ENCODE measurements around the gene CNTNAP2.

DNA sequence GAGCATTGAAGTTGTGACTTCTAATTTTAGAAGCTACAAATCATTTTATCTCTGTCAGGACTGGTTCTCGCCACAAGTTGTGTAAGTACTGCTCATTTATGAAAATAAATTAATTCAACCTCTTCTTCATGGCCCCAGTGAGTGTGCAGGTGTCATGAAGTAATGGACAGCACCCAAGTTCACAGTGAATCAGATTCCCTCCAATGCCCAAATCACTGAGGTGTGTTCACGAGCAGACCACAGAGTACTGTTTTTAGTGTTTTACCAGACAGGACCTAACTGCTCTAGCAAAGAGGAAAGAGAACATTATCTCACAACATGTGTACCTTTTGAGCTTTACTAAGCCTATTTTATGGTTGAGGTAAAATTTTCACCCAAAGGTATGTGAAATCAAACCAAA is 980.0 kb downstream of the CNTNAP2 start:
- TF ChIP-seq, protein P1, sequence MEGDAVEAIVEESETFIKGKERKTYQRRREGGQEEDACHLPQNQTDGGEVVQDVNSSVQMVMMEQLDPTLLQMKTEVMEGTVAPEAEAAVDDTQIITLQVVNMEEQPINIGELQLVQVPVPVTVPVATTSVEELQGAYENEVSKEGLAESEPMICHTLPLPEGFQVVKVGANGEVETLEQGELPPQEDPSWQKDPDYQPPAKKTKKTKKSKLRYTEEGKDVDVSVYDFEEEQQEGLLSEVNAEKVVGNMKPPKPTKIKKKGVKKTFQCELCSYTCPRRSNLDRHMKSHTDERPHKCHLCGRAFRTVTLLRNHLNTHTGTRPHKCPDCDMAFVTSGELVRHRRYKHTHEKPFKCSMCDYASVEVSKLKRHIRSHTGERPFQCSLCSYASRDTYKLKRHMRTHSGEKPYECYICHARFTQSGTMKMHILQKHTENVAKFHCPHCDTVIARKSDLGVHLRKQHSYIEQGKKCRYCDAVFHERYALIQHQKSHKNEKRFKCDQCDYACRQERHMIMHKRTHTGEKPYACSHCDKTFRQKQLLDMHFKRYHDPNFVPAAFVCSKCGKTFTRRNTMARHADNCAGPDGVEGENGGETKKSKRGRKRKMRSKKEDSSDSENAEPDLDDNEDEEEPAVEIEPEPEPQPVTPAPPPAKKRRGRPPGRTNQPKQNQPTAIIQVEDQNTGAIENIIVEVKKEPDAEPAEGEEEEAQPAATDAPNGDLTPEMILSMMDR (IDR thresholded peaks at IDR 0.05), result no peak
- no peak for TF ChIP-seq POLR2A (IDR thresholded peaks at IDR 0.05)

Data from uterus (tissue), 2 donors.